GM23248 (cell line): ENCODE data around the gene GALNT17.

Experiments used
- EZH2 ChIP-seq: fragments of 200-600 bp; sonication (generic); IDR thresholded peaks from 2 replicates; pipeline ENCODE4 v1.6.1; 2018; ENCODE audit warnings: antibody characterized with exemption, mild to moderate bottlenecking; ENCODE audit not compliant: insufficient read depth, poor library complexity, severe bottlenecking
- EZH2phosphoT487 ChIP-seq: fragments of 200-600 bp; sonication (generic); IDR thresholded peaks from 2 replicates; pipeline ENCODE4 v1.6.1; 2018; ENCODE audit warnings: antibody characterized with exemption, moderate library complexity, mild to moderate bottlenecking, low read depth; ENCODE audit not compliant: insufficient read depth

- TF ChIP-seq EZH2phosphoT487, result no peak
- no peak for TF ChIP-seq EZH2
These were observed 59.8 kb downstream of the GALNT17 start for GRCh38 chr7:71191771-71192170.
